ENCODE measurements around the gene PGAP1.

DNA sequence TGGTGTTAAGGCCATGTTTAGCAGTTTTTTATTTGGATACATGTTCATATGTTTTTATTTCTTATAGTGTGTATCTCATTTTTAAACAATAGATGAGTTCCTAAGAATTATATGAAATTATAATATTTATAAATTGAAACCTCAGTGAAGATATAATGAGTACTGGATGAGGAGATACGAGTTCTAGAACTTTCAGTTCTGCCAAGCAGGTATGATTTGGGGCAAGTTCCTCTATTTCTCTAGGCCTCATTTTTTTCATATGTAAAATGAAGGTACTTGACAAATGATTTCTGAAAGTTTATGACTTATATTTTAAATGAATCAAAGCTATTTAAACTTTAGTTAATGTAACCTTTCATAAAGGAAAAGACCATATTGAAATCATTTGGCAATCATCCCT is 8.2 kb upstream of the PGAP1 start:
- TF ChIP-seq, protein P1, sequence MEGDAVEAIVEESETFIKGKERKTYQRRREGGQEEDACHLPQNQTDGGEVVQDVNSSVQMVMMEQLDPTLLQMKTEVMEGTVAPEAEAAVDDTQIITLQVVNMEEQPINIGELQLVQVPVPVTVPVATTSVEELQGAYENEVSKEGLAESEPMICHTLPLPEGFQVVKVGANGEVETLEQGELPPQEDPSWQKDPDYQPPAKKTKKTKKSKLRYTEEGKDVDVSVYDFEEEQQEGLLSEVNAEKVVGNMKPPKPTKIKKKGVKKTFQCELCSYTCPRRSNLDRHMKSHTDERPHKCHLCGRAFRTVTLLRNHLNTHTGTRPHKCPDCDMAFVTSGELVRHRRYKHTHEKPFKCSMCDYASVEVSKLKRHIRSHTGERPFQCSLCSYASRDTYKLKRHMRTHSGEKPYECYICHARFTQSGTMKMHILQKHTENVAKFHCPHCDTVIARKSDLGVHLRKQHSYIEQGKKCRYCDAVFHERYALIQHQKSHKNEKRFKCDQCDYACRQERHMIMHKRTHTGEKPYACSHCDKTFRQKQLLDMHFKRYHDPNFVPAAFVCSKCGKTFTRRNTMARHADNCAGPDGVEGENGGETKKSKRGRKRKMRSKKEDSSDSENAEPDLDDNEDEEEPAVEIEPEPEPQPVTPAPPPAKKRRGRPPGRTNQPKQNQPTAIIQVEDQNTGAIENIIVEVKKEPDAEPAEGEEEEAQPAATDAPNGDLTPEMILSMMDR (IDR thresholded peaks at IDR 0.05), result no peak
- TF ChIP-seq POLR2AphosphoS5 (IDR thresholded peaks at IDR 0.05) (no peak), POLR2A (IDR thresholded peaks at IDR 0.05) (no peak)
